Muscle layer of colon (tissue), 2 donors: Measurements from ENCODE around the gene CDC25B.
A peak's percentile ranks its signal among the peaks of the same experiment; 100 is the strongest.

Source experiments
- H3K27ac ChIP-seq: one replicate; pipeline ENCODE4 v1.7.0; 2013; ENCODE audit warnings: low read depth, mild to moderate bottlenecking, low read length, moderate library complexity
- H3K27me3 ChIP-seq, 2 donors: one replicate each; pipeline ENCODE4 v1.7.0; 2013; ENCODE audit warnings: low read length in 2 of 2, mild to moderate bottlenecking in 2 of 2; ENCODE audit not compliant: insufficient read depth in 2 of 2, control insufficient read depth in 1 of 2
- H3K36me3 ChIP-seq: one replicate; pipeline ENCODE4 v1.7.0; 2013; ENCODE audit warnings: mild to moderate bottlenecking, low read length; ENCODE audit not compliant: insufficient read depth
- H3K4me1 ChIP-seq: one replicate; pipeline ENCODE4 v1.7.0; 2013; ENCODE audit warnings: mild to moderate bottlenecking, low read length; ENCODE audit not compliant: insufficient read depth
- H3K4me3 ChIP-seq, 2 donors: one replicate each; pipeline ENCODE4 v1.7.0; 2013; ENCODE audit warnings: low read length in 2 of 2, low read depth in 1 of 2, mild to moderate bottlenecking in 1 of 2, moderate library complexity in 1 of 2
- H3K9ac ChIP-seq: one replicate; pipeline ENCODE4 v1.7.0; 2013; ENCODE audit warnings: low read length
- H3K9me3 ChIP-seq: one replicate; pipeline ENCODE4 v1.7.0; 2013; ENCODE audit warnings: mild to moderate bottlenecking, low read length
- donor health status: abdominal sarcoma.
- donor health status: Adenocarcinoma of cecum.

CDC25B gene

DNA sequence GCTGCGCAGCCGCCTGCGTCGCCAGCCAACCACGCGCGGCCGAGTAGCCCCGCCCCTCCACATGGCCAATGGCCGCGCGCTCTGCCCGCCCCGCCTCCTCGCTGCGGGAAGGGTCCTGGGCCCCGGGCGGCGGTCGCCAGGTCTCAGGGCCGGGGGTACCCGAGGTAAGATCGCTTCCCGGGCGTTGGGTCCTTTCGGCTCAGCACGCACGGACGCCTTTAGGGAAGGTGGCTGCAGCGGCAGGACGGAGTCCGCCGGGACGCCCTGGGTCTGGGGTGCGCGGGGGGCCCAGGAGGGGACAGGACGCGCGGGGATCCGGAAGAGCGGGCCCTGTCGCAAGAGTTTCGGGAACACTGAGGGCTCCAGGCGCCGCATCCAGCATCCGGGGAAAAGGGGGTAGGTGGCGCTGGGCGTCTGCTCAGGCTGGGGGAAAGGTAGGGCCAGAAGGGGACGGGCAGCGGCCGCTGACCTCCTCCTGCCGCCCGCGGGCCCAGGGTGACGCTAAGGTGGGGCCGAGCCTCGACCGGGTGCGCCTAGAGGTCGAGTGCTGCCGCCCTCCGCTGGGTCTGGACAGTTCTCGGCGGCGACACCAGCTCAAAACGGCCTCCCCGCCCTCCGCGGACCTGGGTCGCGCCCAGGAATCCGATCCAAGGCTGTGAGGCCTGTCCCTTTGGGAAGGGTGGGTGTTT lies 50.8 kb downstream of the CDC25B start, which contains the start of gene MAVS:
Gene MAVS (plus strand): TSS at position 95 of the 689 bp plus-strand sequence. CDS start 7,791 bp downstream, outside the sequence.
- H3K9ac ChIP-seq: peak within 1 kb of the TSS; percentile 91
- H3K9me3 ChIP-seq: no peaks in the 10 kb centered on the region
- peak within 1 kb of the TSS; percentile 82 to 90 for H3K4me3 ChIP-seq
- no peaks in the 10 kb centered on the region for H3K36me3 ChIP-seq
- peak within 1 kb of the TSS; percentile 92 for H3K27ac ChIP-seq
- H3K4me1 ChIP-seq: peaks cover 21% of the 10 kb centered on the region
- no peaks in the 10 kb centered on the region for H3K27me3 ChIP-seq

- no peaks in the 10 kb centered on the region for H3K27me3 ChIP-seq
- peaks cover 21% of the 10 kb centered on the region for H3K4me1 ChIP-seq
- H3K4me3 ChIP-seq: peak overlapping the region; percentile 82 to 90
- H3K36me3 ChIP-seq: no peaks in the 10 kb centered on the region
- peak overlapping the region; percentile 45 for H3K9ac ChIP-seq
- H3K27ac ChIP-seq: peak overlapping the region; percentile 92
- H3K9me3 ChIP-seq: no peaks in the 10 kb centered on the region
Measured at GRCh38 chr20:3847429-3847940, 51.4 kb downstream of the CDC25B start.

- Histone ChIP-seq H3K27me3 (no peaks in the 10 kb centered on the region), H3K4me1 (peaks cover 21% of the 10 kb centered on the region), H3K9me3 (no peaks in the 10 kb centered on the region), H3K27ac (no peak overlapping the region), H3K36me3 (no peaks in the 10 kb centered on the region), H3K9ac (no peak overlapping the region), H3K4me3 (no peak overlapping the region)
Measured at GRCh38 chr20:3848565-3848964, 52.5 kb downstream of the CDC25B start.

GRCh38 chr20:3854462-3854871 lies 58.4 kb downstream of the CDC25B start:
- H3K9ac ChIP-seq: no peak overlapping the region
- H3K9me3 ChIP-seq: no peaks in the 10 kb centered on the region
- no peak overlapping the region for H3K27ac ChIP-seq
- H3K36me3 ChIP-seq: peaks cover 32% of the 10 kb centered on the region
- no peaks in the 10 kb centered on the region for H3K27me3 ChIP-seq
- H3K4me1 ChIP-seq: peaks cover 4% of the 10 kb centered on the region
- H3K4me3 ChIP-seq: no peak overlapping the region
